Liver (tissue), 9 donors: ENCODE results near the gene BIRC7. TPM values are rescaled to one million over a fixed set of nuclear protein-coding genes. Genes with fewer than 3 reads are reported as not detected.

ENCODE experiments used
- DNase-seq: peaks from one replicate; pipeline ENCODE4 v3.0.0-alpha.2; 2017; ENCODE audit warnings: low spot score
- H3K27ac ChIP-seq, 2 donors: one replicate each; pipeline ENCODE4 v1.7.0; 2013; ENCODE audit warnings: inconsistent platforms in 2 of 2, low read length in 2 of 2, control low read depth in 1 of 2, low read depth in 1 of 2, mild to moderate bottlenecking in 1 of 2
- H3K27me3 ChIP-seq, 4 donors: one replicate each; pipeline versions ENCODE4 v1.6.1 to v1.7.0; 2013; ENCODE audit warnings: low read length in 3 of 4, inconsistent platforms in 1 of 4, mild to moderate bottlenecking in 1 of 4, moderate library complexity in 1 of 4; ENCODE audit not compliant: control insufficient read depth in 4 of 4, insufficient read depth in 4 of 4
- H3K36me3 ChIP-seq, 4 donors: one replicate each; pipeline versions ENCODE4 v1.6.1 to v1.7.0; 2013; ENCODE audit warnings: low read length in 3 of 4, mild to moderate bottlenecking in 3 of 4, low read depth in 1 of 4, moderate library complexity in 1 of 4; ENCODE audit not compliant: control insufficient read depth in 4 of 4, insufficient read depth in 3 of 4
- H3K4me1 ChIP-seq, 4 donors: one replicate each; pipeline versions ENCODE4 v1.6.1 to v1.7.0; 2013; ENCODE audit warnings: low read length in 3 of 4, mild to moderate bottlenecking in 3 of 4, moderate library complexity in 1 of 4; ENCODE audit not compliant: control insufficient read depth in 4 of 4, insufficient read depth in 4 of 4
- H3K4me3 ChIP-seq, 3 donors: one replicate each; pipeline versions ENCODE4 v1.6.1 to v1.7.0; 2013; ENCODE audit warnings: low read length in 3 of 3, control low read depth in 1 of 3, low read depth in 1 of 3, mild to moderate bottlenecking in 1 of 3
- H3K9ac ChIP-seq, 2 donors: one replicate each; pipeline ENCODE4 v1.7.0; 2013; ENCODE audit warnings: low read length in 2 of 2, mild to moderate bottlenecking in 2 of 2, moderate library complexity in 2 of 2, control low read depth in 1 of 2, low read depth in 1 of 2
- H3K9me3 ChIP-seq, 4 donors: one replicate each; pipeline versions ENCODE4 v1.6.1 to v1.7.0; 2013; ENCODE audit warnings: low read length in 3 of 4; ENCODE audit not compliant: control insufficient read depth in 4 of 4
- FOXA1 ChIP-seq: IDR thresholded peaks from 2 replicates; pipeline ENCODE4 v1.6.1; 2016; ENCODE audit warnings: antibody characterized with exemption
- FOXA2 ChIP-seq: IDR thresholded peaks from 2 replicates; pipeline ENCODE4 v1.6.1; 2016; ENCODE audit warnings: antibody characterized with exemption
- GABPA ChIP-seq, 2 donors: IDR thresholded peaks in 1 of 2; conservative IDR thresholded peaks in 1 of 2; 2 replicates each; pipeline ENCODE4 v1.6.1; 2016; ENCODE audit warnings: antibody characterized with exemption in 2 of 2, mild to moderate bottlenecking in 1 of 2, moderate library complexity in 1 of 2
- HNF4A ChIP-seq, 2 donors: conservative IDR thresholded peaks; 2 replicates each; pipeline ENCODE4 v1.6.1; 2016; ENCODE audit warnings: antibody characterized with exemption in 2 of 2, mild to moderate bottlenecking in 2 of 2
- HNF4G ChIP-seq: IDR thresholded peaks from 2 replicates; pipeline ENCODE4 v1.6.1; 2016; ENCODE audit warnings: antibody characterized with exemption
- JUND ChIP-seq, 2 donors: IDR thresholded peaks; 2 replicates each; pipeline ENCODE4 v1.6.1; 2016; ENCODE audit warnings: antibody characterized with exemption in 2 of 2
- NR2F2 ChIP-seq: IDR thresholded peaks from 2 replicates; pipeline ENCODE4 v1.6.1; 2016; ENCODE audit warnings: antibody characterized with exemption
- RAD21 ChIP-seq, 2 donors: IDR thresholded peaks; 2 replicates each; pipeline ENCODE4 v1.6.1; 2016; ENCODE audit warnings: antibody characterized with exemption in 2 of 2, mild to moderate bottlenecking in 2 of 2
- SP1 ChIP-seq: IDR thresholded peaks from 2 replicates; pipeline ENCODE4 v1.6.1; 2018; ENCODE audit warnings: antibody characterized with exemption, mild to moderate bottlenecking
- YY1 ChIP-seq: IDR thresholded peaks from 2 replicates; pipeline ENCODE4 v1.6.1; 2016; ENCODE audit warnings: antibody characterized with exemption, mild to moderate bottlenecking
- ZBTB33 ChIP-seq: IDR thresholded peaks from 2 replicates; pipeline ENCODE4 v1.6.1; 2016; ENCODE audit warnings: antibody characterized with exemption
- WGBS: extraction: QIAGEN DNeasy Blood & Tissue Kit; methylation state at CpG from one replicate; pipeline ENCODE4 v1.1.7; 2013; 5-methylcytosine and 5-hydroxymethylcytosine counted together
- polyA plus RNA-seq, 2 donors: library from polyadenylated mRNA; stranded (reverse) in 1 of 2; unstranded in 1 of 2; fragments of 200-250 nt in 1 of 2; fragments of >200 nt in 1 of 2; fragmentation: Nextera tagmentation in 1 of 2; extraction: Ambion mirVana in 1 of 2; gene quantifications; one replicate each; pipeline versions ENCODE4 v1.2.1 to v1.2.3, GENCODE V29; 2013 to 2015
- total RNA-seq, 2 donors: library from RNA; depleted of rRNA; stranded (reverse); fragments of >200 nt; gene quantifications; one replicate each; pipeline ENCODE4 v1.2.3, GENCODE V29; 2014
- TF ChIP-seq, protein P1 (sequence below): IDR thresholded peaks from 2 replicates; pipeline ENCODE4 v1.6.1; 2016; ENCODE audit warnings: antibody characterized with exemption
- TF ChIP-seq, protein P2 (sequence below): IDR thresholded peaks from 2 replicates; pipeline ENCODE4 v1.6.1; 2016; ENCODE audit warnings: antibody characterized with exemption
- TF ChIP-seq, protein P3 (sequence below): IDR thresholded peaks from 2 replicates; pipeline ENCODE4 v1.6.1; 2016; ENCODE audit warnings: antibody characterized with exemption, mild to moderate bottlenecking
- donor health status: healthy.
- donor health status: healthy.
- donor health status: healthy.
- donor health status: healthy.
- donor health status: healthy.

The BIRC7 gene
- total and polyA plus RNA-seq, 4 donors, result 0.23 TPM; not detected in 3

DNA sequence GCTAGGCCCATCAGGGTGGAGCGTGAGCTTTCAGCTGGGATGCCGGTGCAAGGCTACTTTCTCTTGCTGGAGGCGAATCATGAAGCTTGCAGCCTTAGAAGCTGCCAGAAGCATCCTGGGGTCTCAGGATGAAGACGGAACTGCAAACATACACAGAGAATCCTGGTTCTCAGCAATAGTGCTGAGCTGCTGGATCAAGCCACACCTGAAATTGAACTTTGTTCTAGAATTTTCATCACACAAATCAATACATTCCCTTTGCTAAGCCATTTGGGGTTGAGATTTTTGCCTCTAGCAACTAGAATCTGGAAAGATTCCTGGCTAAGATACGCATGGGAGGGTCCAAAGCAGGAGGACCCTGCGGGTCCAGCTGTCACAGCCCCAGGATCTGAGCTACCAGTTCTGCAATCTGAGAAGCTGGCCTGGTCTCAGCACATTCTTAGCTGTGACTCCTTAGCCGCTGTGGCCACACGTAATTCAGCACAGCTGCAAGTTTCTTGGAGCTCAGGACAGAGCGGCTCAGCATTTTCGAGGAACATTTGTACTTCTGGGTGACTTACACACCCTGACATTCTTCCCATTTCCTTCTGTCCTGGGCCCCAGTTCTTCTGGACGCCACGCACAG is 30.3 kb downstream of the BIRC7 start:
- Histone ChIP-seq H3K27ac (no peak overlapping the region), H3K36me3 (no peaks in the 10 kb centered on the region), H3K27me3 (peaks cover 0 to 2% (median under 1%) of the 10 kb centered on the region in 4 donors), H3K4me3 (no peak overlapping the region), H3K4me1 (peaks cover 0 to 3% (median 1%) of the 10 kb centered on the region in 4 donors), H3K9ac (no peak overlapping the region), H3K9me3 (no peaks in the 10 kb centered on the region)
- 78% methylated on average over 12 of the region's 12 CpGs for WGBS
- TF ChIP-seq RAD21 (IDR thresholded peaks at IDR 0.05) (no peak), GABPA (IDR thresholded peaks at IDR 0.05 in 1 of 2, conservative IDR thresholded peaks at IDR 0.05 in 1 of 2) (no peak)
- TF ChIP-seq, protein P1, sequence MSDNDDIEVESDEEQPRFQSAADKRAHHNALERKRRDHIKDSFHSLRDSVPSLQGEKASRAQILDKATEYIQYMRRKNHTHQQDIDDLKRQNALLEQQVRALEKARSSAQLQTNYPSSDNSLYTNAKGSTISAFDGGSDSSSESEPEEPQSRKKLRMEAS, result no peak
- no peak for DNase-seq

- Histone ChIP-seq H3K36me3 (no peaks in the 10 kb centered on the region), H3K9ac (no peak overlapping the region), H3K27me3 (peaks cover 0 to 2% (median 0%) of the 10 kb centered on the region in 4 donors), H3K4me3 (no peak overlapping the region), H3K4me1 (peaks cover 0 to 10% (median 6%) of the 10 kb centered on the region in 4 donors), H3K9me3 (no peaks in the 10 kb centered on the region), H3K27ac (no peak overlapping the region)
- no peak for DNase-seq
- TF ChIP-seq, protein P2, sequence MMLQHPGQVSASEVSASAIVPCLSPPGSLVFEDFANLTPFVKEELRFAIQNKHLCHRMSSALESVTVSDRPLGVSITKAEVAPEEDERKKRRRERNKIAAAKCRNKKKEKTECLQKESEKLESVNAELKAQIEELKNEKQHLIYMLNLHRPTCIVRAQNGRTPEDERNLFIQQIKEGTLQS, result no peak
- TF ChIP-seq FOXA1 (no peak), YY1 (no peak), RAD21 (IDR thresholded peaks at IDR 0.05) (no peak), HNF4A (conservative IDR thresholded peaks at IDR 0.05) (no peak)
- WGBS, result 58% methylated on average over 9 of the region's 9 CpGs
Measured at GRCh38 chr20:63267691-63268090, 32.0 kb downstream of the BIRC7 start.

DNA sequence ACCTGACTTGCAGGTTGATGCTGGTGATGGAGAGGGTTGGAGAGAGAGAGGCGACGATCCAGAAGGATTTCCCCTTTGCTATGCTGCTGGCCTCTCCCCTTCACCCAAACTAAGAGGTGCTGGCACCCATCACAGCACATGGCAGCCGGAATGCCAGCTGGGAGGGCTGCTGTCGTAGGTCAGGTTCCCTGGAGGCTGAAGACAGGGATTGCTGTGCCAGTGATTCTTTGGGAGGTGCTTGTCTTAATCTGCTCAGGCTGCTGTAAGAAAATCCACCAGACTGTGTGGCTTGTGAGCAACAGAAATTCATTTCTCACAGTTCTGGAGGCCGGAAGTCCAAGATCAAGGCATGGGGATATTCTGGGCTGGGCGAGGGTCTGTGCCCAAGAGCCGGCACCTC is 32.6 kb downstream of the BIRC7 start:
- Histone ChIP-seq H3K36me3 (no peaks in the 10 kb centered on the region), H3K9me3 (no peaks in the 10 kb centered on the region), H3K27me3 (peaks cover 0 to 2% (median 0%) of the 10 kb centered on the region in 4 donors), H3K4me1 (peaks cover 0 to 12% (median 6%) of the 10 kb centered on the region in 4 donors), H3K27ac (no peak overlapping the region), H3K9ac (no peak overlapping the region), H3K4me3 (no peak overlapping the region)
- WGBS, result 76% methylated on average over 7 of the region's 7 CpGs
- DNase-seq, result no peak
- no peak for TF ChIP-seq RAD21 (IDR thresholded peaks at IDR 0.05)
- no peak for TF ChIP-seq HNF4G
- no peak for TF ChIP-seq NR2F2
- no peak for TF ChIP-seq JUND (IDR thresholded peaks at IDR 0.05)
- no peak for TF ChIP-seq FOXA2
- TF ChIP-seq YY1, result no peak
- TF ChIP-seq, protein P3, sequence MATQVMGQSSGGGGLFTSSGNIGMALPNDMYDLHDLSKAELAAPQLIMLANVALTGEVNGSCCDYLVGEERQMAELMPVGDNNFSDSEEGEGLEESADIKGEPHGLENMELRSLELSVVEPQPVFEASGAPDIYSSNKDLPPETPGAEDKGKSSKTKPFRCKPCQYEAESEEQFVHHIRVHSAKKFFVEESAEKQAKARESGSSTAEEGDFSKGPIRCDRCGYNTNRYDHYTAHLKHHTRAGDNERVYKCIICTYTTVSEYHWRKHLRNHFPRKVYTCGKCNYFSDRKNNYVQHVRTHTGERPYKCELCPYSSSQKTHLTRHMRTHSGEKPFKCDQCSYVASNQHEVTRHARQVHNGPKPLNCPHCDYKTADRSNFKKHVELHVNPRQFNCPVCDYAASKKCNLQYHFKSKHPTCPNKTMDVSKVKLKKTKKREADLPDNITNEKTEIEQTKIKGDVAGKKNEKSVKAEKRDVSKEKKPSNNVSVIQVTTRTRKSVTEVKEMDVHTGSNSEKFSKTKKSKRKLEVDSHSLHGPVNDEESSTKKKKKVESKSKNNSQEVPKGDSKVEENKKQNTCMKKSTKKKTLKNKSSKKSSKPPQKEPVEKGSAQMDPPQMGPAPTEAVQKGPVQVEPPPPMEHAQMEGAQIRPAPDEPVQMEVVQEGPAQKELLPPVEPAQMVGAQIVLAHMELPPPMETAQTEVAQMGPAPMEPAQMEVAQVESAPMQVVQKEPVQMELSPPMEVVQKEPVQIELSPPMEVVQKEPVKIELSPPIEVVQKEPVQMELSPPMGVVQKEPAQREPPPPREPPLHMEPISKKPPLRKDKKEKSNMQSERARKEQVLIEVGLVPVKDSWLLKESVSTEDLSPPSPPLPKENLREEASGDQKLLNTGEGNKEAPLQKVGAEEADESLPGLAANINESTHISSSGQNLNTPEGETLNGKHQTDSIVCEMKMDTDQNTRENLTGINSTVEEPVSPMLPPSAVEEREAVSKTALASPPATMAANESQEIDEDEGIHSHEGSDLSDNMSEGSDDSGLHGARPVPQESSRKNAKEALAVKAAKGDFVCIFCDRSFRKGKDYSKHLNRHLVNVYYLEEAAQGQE, result no peak
- TF ChIP-seq ZBTB33, result no peak
- no peak for TF ChIP-seq SP1
